HepG2 (cell line): Measurements from ENCODE around the gene DSG4. TPM values are rescaled to one million over a fixed set of nuclear protein-coding genes. Genes with fewer than 3 reads are reported as not detected.

ENCODE experiments used
- ATAC-seq: fragments of 200-7000 bp; cut with Tn5 transposase; 3 replicates; pipeline ENCODE4 v1.9.1; 2020; ENCODE audit warnings: mild to moderate bottlenecking, moderate library complexity
- BruUV-seq: library from RNA; stranded (reverse); fragments of 400-500 nt; replicated peaks from 2 replicates; lab custom pipeline; 2021; lab: Mats Ljungman, UMichigan
- CTCF ChIA-PET: fragments of 300-600 bp; formaldehyde crosslinking; extraction: SDS; loops from one replicate; lab custom pipeline; 2021; ENCODE audit warnings: low total read pairs, inconsistent platforms, low intra/inter-chr PET ratio; lab: Yijun Ruan, JAX
- POLR2A ChIA-PET: fragments of 350-600 bp; sonication (Branson Sonifier 250); formaldehyde crosslinking; loops from one replicate; lab custom pipeline; 2020; ENCODE audit warnings: antibody characterized with exemption, inconsistent platforms; lab: Yijun Ruan, JAX
- DNase-seq: peaks from one replicate; pipeline ENCODE4 v3.0.0-alpha.2; 2015; ENCODE audit warnings: low spot score
- FAIRE-seq: peaks from 3 replicates; lab custom pipeline; 2011; peaks lifted over from hg19 to GRCh38; lab: Jason Lieb, UNC
- H2AFZ ChIP-seq: one replicate; pipeline ENCODE4 v1.6.1; 2011; ENCODE audit warnings: low read length, inconsistent platforms
- H3K27ac ChIP-seq: fragments of 300-600 bp; 3 replicates; pipeline ENCODE4 v1.8.0; 2011; ENCODE audit warnings: mixed run types, mild to moderate bottlenecking, mixed read lengths, low read length, inconsistent platforms; ENCODE audit not compliant: insufficient read depth; ENCODE audit errors: extremely low read length
- H3K27me3 ChIP-seq, 2 experiments: fragments of 200-600 bp in 1 of 2; 2 replicates in 1 of 2; 3 replicates in 1 of 2; pipeline versions ENCODE4 v1.6.0 to v1.8.0; 2011; ENCODE audit warnings: low read length in 2 of 2, mild to moderate bottlenecking in 2 of 2, moderate library complexity in 2 of 2, inconsistent platforms in 1 of 2; ENCODE audit not compliant: insufficient read depth in 2 of 2, control insufficient read depth in 1 of 2
- H3K36me3 ChIP-seq, 2 experiments: fragments of 200-600 bp in 1 of 2; replicated peaks in 1 of 2; 2 replicates in 1 of 2; 3 replicates in 1 of 2; pipeline versions ENCODE4 v1.5.1 to v1.8.0; 2011; ENCODE audit warnings: low read length in 2 of 2, inconsistent platforms in 1 of 2; ENCODE audit not compliant: insufficient read depth in 2 of 2, control insufficient read depth in 1 of 2
- H3K4me1 ChIP-seq: 2 replicates; pipeline ENCODE4 v1.5.1; 2012; ENCODE audit warnings: low read length, inconsistent platforms; ENCODE audit not compliant: insufficient read depth
- H3K4me2 ChIP-seq: 2 replicates; pipeline ENCODE4 v1.6.0; 2011; ENCODE audit warnings: low read depth, low read length, inconsistent platforms
- H3K4me3 ChIP-seq, 3 experiments: fragments of 200-600 bp in 1 of 3; sonication (generic), shearing (Covaris generic) in 1 of 3; replicated peaks in 1 of 3; 2 replicates each; pipeline ENCODE4 v1.5.1; 2011 to 2016; ENCODE audit warnings: low read length in 3 of 3, inconsistent platforms in 2 of 3, low read depth in 2 of 3, mild to moderate bottlenecking in 2 of 3, control low read depth in 1 of 3, mixed read lengths in 1 of 3; ENCODE audit not compliant: insufficient read depth in 1 of 3
- H3K79me2 ChIP-seq: one replicate; pipeline ENCODE4 v1.6.1; 2011; ENCODE audit warnings: low read length, inconsistent platforms; ENCODE audit not compliant: insufficient read depth
- H3K9ac ChIP-seq: 2 replicates; pipeline ENCODE4 v1.6.0; 2011; ENCODE audit warnings: mild to moderate bottlenecking, low read depth, low read length, inconsistent platforms; ENCODE audit not compliant: insufficient read depth
- H3K9me3 ChIP-seq: 2 replicates; pipeline ENCODE4 v1.5.1; 2012; ENCODE audit warnings: mild to moderate bottlenecking, low read length
- H4K20me1 ChIP-seq: 2 replicates; pipeline ENCODE4 v1.6.0; 2011; ENCODE audit warnings: inconsistent platforms, mild to moderate bottlenecking, low read length, moderate library complexity; ENCODE audit not compliant: insufficient read depth
- EHMT2 ChIP-seq: fragments of 200-600 bp; sonication (generic); IDR thresholded peaks from 2 replicates; pipeline ENCODE4 v1.7.0; 2017; ENCODE audit warnings: antibody characterized with exemption, low read depth, low read length, borderline replicate concordance
- STAG1 ChIP-seq: sonication (generic); formaldehyde crosslinking; IDR thresholded peaks from 2 replicates; pipeline ENCODE4 v1.4.0; 2020; ENCODE audit warnings: missing genetic modification reagents
- TOPORS ChIP-seq: sonication (generic); formaldehyde crosslinking; IDR thresholded peaks from 2 replicates; pipeline ENCODE4 v1.8.0; 2023; ENCODE audit warnings: mild to moderate bottlenecking, missing genetic modification reagents
- ZNF101 ChIP-seq: sonication (generic); formaldehyde crosslinking; IDR thresholded peaks from 2 replicates; pipeline ENCODE4 v1.4.0; 2020; ENCODE audit warnings: mild to moderate bottlenecking, low read depth, missing genetic modification reagents, borderline replicate concordance
- ZNF451 ChIP-seq: sonication (generic); formaldehyde crosslinking; IDR thresholded peaks from 2 replicates; pipeline ENCODE4 v1.5.0; 2020; ENCODE audit warnings: mild to moderate bottlenecking, missing genetic modification reagents
- ZNF619 ChIP-seq: sonication (generic); formaldehyde crosslinking; IDR thresholded peaks from 2 replicates; pipeline ENCODE4 v1.4.0; 2020; ENCODE audit warnings: mild to moderate bottlenecking, missing genetic modification reagents
- ZNF674 ChIP-seq: sonication (generic); formaldehyde crosslinking; IDR thresholded peaks from 2 replicates; pipeline ENCODE4 v1.5.0; 2020; ENCODE audit warnings: low read depth, mild to moderate bottlenecking, missing genetic modification reagents
- WGBS: methylation state at CpG from one replicate; pipeline ENCODE4 v1.1.6; 2017; ENCODE audit warnings: low lambda C conversion rate; 5-methylcytosine and 5-hydroxymethylcytosine counted together
- in situ Hi-C: cut with HindIII; loops from 2 replicates; pipeline ENCODE4 v1.10.0; 2017; ENCODE audit warnings: low pct_unique_long_range_greater_than_20kb; ENCODE audit not compliant: extremely low pct_ligation_motif_present
- intact Hi-C: fragments of 100-400 bp; cut with micrococcal nuclease; formaldehyde crosslinking; loops from one replicate; pipeline ENCODE4 v1.10.0; 2022; ENCODE audit not compliant: unreplicated experiment
- polyA plus RNA-seq, 8 experiments: library from polyadenylated mRNA; depleted of rRNA in 3 of 8; stranded (reverse) in 7 of 8; unstranded in 1 of 8; fragments of >200 nt; fragmentation: Illumina TruSeq in 4 of 8; extraction: Trizol in 4 of 8; gene quantifications; 2 replicates each; pipeline versions ENCODE4 v1.2.1 to v1.2.3, GENCODE V29; 2011 to 2016; ENCODE audit warnings: low read depth in 4 of 8, missing spikeins in 1 of 8, mixed read lengths in 1 of 8; ENCODE audit not compliant: insufficient read depth in 1 of 8
- total RNA-seq, 5 experiments: library from RNA; depleted of rRNA; stranded (reverse); fragments of >200 nt; fragmentation: Illumina TruSeq; extraction: Trizol; gene quantifications; 2 replicates each; pipeline ENCODE4 v1.2.3, GENCODE V29; 2016; ENCODE audit warnings: low read depth in 1 of 5
- TF ChIP-seq, protein P1 (sequence below): IDR thresholded peaks from 2 replicates; pipeline ENCODE4 v1.6.1; 2016; ENCODE audit warnings: missing genetic modification reagents, missing compliant biosample characterization

The DSG4 gene
- total and polyA plus RNA-seq, 2 of the 13 experiments (the other 11 are each of a cell fraction or from before 2014, with no cell fraction given), result 0.07 TPM; not detected in 1

DNA sequence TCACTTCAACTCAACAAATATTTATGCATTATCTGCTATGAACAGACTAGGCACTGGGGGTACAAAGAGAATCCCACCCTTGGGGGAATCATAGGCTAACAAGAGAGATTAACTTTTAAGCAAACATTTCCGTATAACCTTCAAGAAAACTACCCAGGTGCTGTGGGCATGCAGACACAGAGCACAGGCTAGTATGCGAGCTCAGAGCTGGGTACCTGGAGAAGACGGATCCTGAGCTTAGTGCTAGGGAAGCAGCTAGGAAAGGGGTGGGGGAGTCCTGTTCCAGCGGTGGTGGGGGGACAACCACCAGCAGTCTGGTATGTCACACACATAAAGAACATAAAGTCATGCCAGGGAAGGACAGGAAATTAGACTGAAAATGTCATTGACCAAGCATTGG, 53.5 kb downstream of the DSG4 start:
- BruUV-seq, result no TSS peak
- in situ Hi-C loops (no loop called here), intact Hi-C loops (no loop called here)

DNA sequence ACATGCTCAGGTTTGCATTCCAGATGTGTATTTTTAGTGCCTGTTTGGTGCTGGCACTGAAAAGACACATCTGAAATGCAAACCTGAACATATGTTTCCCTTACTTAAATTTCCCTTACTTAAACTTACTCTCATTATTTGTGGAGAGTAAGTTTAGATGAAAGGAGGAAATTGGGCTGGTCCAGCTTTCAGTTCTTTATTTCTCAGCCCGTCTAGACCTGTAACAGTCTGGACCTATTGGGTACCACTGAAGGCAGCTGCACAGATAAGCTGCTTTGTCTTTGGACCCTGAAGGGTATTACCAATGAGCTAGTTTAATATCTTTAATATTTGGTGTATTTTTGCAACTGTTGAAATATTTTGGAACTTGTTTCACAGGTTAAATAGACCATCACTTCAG, 54.0 kb downstream of the DSG4 start:
- H3K27me3 ChIP-seq, result no peaks in the 10 kb centered on the region
- no peak overlapping the region for H3K9ac ChIP-seq
- BruUV-seq, result no TSS peak
- no peak for TF ChIP-seq ZNF101 (CRISPR knock-in tag)
- TF ChIP-seq EHMT2, result no peak
- TF ChIP-seq, protein P1, sequence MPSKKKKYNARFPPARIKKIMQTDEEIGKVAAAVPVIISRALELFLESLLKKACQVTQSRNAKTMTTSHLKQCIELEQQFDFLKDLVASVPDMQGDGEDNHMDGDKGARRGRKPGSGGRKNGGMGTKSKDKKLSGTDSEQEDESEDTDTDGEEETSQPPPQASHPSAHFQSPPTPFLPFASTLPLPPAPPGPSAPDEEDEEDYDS (CRISPR knock-in tag), result no peak
- no peak for TF ChIP-seq STAG1 (CRISPR knock-in tag)
- TF ChIP-seq ZNF451 (CRISPR knock-in tag), result no peak
- no peak for TF ChIP-seq ZNF619 (CRISPR knock-in tag)
- TF ChIP-seq ZNF674, result no peak
- no peaks in the 10 kb centered on the region for H3K4me1 ChIP-seq
- FAIRE-seq, result no peak
- ChIA-PET POLR2A (no interaction called here), CTCF (no interaction called here)
- 6% methylated on average over 1 of the region's 1 CpG for WGBS
- in situ Hi-C loops, result no loop called here
- no peak overlapping the region for H3K27ac ChIP-seq
- H3K9me3 ChIP-seq, result no peaks in the 10 kb centered on the region
- H2AFZ ChIP-seq, result no peak overlapping the region
- no peak for DNase-seq
- intact Hi-C loops, result no loop called here
- H3K4me3 ChIP-seq, result no peak overlapping the region
- no peaks in the 10 kb centered on the region for H4K20me1 ChIP-seq
- no peak for ATAC-seq
- H3K4me2 ChIP-seq, result no peak overlapping the region
- H3K36me3 ChIP-seq, result no peaks in the 10 kb centered on the region
- H3K79me2 ChIP-seq, result no peaks in the 10 kb centered on the region

More for the DNA sequence above, 53.5 kb downstream of the DSG4 start:
- no peaks in the 10 kb centered on the region for H3K36me3 ChIP-seq
- TF ChIP-seq TOPORS, result no peak
- TF ChIP-seq, all 625 proteins: peak for 0
- H3K4me1 ChIP-seq, result no peaks in the 10 kb centered on the region
- H2AFZ ChIP-seq, result no peak overlapping the region
- no peak overlapping the region for H3K4me2 ChIP-seq
- no peaks in the 10 kb centered on the region for H3K79me2 ChIP-seq
- H3K27me3 ChIP-seq, result no peaks in the 10 kb centered on the region
- ATAC-seq, result no peak
- ChIA-PET CTCF (no interaction called here), POLR2A (no interaction called here)
- no peaks in the 10 kb centered on the region for H4K20me1 ChIP-seq
- no peak overlapping the region for H3K4me3 ChIP-seq
- H3K27ac ChIP-seq, result no peak overlapping the region
- WGBS, result 51% methylated on average over 4 of the region's 4 CpGs
- no peak for FAIRE-seq
- H3K9ac ChIP-seq, result no peak overlapping the region
- H3K9me3 ChIP-seq, result no peaks in the 10 kb centered on the region
- no peak for DNase-seq
